Measurements from ENCODE around the gene VPS33B.

The VPS33B gene

DNA sequence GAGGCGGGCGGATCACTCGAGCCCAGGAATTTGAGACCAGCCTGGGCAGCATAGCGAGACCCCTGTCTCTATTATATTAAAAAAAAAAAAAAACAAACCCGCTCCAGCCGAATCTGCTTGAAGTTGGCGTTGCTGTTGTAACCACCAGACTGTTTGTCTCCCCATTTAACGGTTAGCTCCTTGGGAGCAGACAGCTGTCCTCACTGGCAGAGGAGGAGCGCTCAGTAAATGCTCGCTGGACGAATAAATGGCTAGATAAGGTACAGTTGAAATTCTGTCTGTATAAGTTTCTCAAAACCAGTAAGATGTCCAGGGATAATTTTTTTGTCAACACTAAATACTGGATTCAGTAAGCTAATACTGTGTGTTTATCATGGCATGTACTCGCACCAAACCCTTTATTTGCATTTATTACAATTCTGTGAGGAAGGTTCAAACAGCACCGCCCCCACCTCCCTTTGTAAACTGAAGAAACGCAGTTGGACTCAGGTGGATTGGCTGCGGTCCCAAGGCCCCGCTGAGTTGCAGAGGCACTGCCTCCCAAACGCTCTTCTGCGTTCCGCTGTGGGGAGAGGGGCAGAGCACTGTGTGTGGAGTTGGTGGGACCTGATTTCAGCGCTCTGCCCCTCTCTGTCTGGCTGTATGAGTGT, 66.6 kb downstream of the VPS33B start:
- DNase-seq (ENCODE audit: low read depth, low spot score) = no peak
- TF ChIP-seq, protein P1, sequence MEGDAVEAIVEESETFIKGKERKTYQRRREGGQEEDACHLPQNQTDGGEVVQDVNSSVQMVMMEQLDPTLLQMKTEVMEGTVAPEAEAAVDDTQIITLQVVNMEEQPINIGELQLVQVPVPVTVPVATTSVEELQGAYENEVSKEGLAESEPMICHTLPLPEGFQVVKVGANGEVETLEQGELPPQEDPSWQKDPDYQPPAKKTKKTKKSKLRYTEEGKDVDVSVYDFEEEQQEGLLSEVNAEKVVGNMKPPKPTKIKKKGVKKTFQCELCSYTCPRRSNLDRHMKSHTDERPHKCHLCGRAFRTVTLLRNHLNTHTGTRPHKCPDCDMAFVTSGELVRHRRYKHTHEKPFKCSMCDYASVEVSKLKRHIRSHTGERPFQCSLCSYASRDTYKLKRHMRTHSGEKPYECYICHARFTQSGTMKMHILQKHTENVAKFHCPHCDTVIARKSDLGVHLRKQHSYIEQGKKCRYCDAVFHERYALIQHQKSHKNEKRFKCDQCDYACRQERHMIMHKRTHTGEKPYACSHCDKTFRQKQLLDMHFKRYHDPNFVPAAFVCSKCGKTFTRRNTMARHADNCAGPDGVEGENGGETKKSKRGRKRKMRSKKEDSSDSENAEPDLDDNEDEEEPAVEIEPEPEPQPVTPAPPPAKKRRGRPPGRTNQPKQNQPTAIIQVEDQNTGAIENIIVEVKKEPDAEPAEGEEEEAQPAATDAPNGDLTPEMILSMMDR (IDR thresholded peaks at IDR 0.05; ENCODE audit: low read depth, low read length) = no peak
- H3K4me3 ChIP-seq (ENCODE audit: low read depth, low read length) = peak overlapping the region; percentile 87
- in situ Hi-C loops (cut with HindIII; ENCODE audit: low sequenced_read_pairs) = no loop called here

DNA sequence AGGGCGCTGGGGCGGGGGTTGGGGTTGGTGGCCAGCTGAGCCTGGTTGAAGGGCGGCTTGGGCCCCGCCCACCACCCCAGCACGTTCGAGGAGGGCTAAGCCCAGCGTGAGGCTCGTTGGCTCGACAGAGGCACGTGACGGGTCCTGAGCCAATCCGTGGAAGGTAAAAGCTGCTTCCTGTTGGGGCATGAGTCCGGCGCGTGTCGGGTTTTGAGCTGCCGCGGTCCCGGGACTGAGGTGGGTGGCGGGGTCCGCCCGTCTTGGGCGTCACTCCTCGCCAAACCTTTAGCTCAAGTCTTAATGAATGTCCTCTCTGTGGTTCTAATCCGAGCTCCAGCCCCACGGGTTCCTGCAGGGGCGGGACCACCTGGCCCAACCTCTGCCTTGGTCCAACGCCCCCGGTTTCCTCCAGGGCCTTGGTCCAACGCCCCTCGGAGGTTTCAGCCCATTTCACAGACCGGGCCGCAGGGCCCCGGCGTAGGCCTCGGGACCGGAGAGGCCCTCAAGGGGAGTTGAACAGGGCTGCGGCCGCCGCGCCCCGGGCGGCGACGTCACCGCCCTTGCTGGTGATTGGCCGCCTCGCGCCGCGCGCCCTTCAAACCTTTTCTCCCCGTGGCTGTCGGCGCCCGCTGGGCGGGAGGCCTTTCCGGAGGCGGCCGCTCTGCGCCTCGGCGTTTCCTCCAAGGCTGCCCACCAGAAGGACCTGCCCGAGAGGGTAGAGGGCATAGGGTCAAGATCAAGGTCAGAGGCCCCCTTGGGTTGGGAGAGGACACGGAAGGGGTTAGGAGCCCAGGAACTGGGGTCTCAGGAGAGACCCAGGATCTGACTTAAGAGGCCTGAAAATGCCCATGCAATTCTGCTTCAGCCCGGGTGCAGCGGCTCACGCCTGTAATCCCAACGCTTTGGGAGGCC, 67.4 kb downstream of the VPS33B start, which contains the start of gene RCCD1:
TSS of gene RCCD1 (plus strand) at position 173 of the 912 bp plus-strand sequence. CDS start 1,851 bp downstream, outside the sequence.
- DNase-seq (ENCODE audit: low read depth, low spot score) = peak; percentile 94
- in situ Hi-C loops (cut with HindIII; ENCODE audit: low sequenced_read_pairs) = no loop called here
- H3K4me3 ChIP-seq (ENCODE audit: low read depth, low read length) = peak within 1 kb of the TSS; percentile 87
- TF ChIP-seq, protein P1 (IDR thresholded peaks at IDR 0.05; ENCODE audit: low read depth, low read length) = no peak

DNA sequence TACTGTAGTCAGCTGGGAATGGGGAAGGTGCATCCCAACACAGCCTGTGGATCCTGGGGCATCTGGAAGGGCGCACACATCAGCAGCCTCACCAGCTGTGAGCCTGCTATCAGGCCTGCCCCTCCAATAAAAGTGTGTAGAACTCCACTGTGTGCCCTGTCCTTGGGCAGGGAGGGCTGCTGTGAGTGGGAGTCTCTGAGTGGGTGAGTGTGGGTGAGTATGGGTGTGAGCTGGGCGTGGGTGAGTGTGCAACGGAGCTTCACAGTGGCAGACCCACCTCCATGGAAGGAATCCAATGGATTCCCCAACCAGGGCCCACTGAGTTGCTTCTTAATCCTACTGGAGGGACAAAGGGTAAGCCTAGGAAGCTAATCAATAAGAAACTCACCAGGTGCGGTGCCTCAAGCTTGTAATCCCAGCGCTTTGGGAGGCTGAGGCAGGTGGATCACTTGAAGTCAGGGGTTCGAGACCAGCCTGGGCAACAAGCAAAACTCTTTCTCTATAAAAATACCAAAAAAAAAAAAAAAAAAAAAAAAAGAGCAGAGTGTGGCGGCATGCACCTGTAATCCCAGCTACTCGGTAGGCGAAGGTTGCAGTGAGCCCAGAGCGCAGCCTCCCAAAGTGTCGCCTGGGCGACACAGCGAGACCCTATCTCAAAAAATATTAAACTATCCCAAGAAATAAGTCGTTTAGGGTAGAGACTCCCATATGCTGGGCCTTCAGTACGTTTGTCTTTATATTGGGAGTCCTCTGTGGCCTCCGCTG, 68.3 kb downstream of the VPS33B start:
- no peak for DNase-seq (ENCODE audit: low read depth, low spot score)
- TF ChIP-seq, protein P1 (IDR thresholded peaks at IDR 0.05; ENCODE audit: low read depth, low read length) = no peak
- in situ Hi-C loops (cut with HindIII; ENCODE audit: low sequenced_read_pairs) = no loop called here
- no peak overlapping the region for H3K4me3 ChIP-seq (ENCODE audit: low read depth, low read length)

DNA sequence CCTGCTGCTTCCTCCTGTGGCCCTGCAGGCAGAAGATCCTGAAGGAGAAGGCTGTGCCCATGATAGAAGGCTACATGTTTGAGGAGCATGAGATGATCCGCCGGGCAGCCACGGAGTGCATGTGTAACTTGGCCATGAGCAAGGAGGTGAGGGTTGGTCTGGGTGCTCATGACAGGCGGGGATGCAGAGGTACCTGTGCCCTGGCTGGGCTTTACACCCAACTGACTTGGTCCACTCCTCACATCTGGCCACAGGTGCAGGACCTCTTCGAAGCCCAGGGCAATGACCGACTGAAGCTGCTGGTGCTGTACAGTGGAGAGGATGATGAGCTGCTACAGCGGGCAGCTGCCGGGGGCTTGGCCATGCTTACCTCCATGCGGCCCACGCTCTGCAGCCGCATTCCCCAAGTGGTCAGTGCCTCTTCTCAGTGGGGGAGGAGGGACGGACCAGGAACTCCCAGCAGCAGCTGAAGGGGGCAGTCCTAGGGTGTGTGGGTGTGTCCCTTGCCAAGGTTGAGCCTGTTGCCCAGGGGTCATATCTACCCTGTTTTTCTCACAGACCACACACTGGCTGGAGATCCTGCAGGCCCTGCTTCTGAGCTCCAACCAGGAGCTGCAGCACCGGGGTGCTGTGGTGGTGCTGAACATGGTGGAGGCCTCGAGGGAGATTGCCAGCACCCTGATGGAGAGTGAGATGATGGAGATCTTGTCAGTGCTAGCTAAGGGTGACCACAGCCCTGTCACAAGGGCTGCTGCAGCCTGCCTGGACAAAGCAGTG, 69.3 kb downstream of the VPS33B start:
- TF ChIP-seq, protein P1 (IDR thresholded peaks at IDR 0.05; ENCODE audit: low read depth, low read length) = no peak
- in situ Hi-C loops (cut with HindIII; ENCODE audit: low sequenced_read_pairs) = no loop called here
- DNase-seq (ENCODE audit: low read depth, low spot score) = no peak
- no peak overlapping the region for H3K4me3 ChIP-seq (ENCODE audit: low read depth, low read length)

DNA sequence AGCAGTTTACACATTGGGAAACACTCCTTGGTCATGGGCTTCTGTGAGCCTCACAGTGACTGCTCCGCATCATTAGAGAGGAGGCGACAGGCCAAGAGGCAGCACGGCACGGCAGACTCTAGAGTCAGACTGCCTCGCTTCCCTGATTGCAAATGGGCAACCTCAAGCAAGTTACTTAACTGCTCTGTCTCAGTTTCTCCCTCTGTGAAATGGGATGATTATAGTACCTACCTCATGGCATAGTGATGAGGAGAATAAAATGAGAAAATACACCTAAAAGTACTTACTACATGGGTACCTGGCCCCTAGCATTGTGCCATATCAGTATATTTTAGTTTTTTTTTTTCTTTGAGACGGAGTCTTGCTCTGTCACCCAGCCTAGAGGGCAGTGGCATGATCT, 71.7 kb downstream of the VPS33B start:
- in situ Hi-C loops (cut with HindIII; ENCODE audit: low sequenced_read_pairs) = no loop called here
- TF ChIP-seq, protein P1 (IDR thresholded peaks at IDR 0.05; ENCODE audit: low read depth, low read length) = no peak
- DNase-seq (ENCODE audit: low read depth, low spot score) = no peak
- no peak overlapping the region for H3K4me3 ChIP-seq (ENCODE audit: low read depth, low read length)
